ENCODE results near the gene PSMD9.

GRCh38 chr12:121915841-121916321 lies 27.3 kb downstream of the PSMD9 start:
- TF ChIP-seq, protein P1, sequence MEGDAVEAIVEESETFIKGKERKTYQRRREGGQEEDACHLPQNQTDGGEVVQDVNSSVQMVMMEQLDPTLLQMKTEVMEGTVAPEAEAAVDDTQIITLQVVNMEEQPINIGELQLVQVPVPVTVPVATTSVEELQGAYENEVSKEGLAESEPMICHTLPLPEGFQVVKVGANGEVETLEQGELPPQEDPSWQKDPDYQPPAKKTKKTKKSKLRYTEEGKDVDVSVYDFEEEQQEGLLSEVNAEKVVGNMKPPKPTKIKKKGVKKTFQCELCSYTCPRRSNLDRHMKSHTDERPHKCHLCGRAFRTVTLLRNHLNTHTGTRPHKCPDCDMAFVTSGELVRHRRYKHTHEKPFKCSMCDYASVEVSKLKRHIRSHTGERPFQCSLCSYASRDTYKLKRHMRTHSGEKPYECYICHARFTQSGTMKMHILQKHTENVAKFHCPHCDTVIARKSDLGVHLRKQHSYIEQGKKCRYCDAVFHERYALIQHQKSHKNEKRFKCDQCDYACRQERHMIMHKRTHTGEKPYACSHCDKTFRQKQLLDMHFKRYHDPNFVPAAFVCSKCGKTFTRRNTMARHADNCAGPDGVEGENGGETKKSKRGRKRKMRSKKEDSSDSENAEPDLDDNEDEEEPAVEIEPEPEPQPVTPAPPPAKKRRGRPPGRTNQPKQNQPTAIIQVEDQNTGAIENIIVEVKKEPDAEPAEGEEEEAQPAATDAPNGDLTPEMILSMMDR (IDR thresholded peaks at IDR 0.05), result no peak
- no peak for TF ChIP-seq POLR2A (IDR thresholded peaks at IDR 0.05)

All from adrenal gland (tissue), 5 donors.